Tibial artery (tissue), 4 donors: ENCODE data around the gene IGSF21.

Source experiments
- DNase-seq, 2 donors: peaks; one replicate each; pipeline ENCODE4 v3.0.0-alpha.2; 2019
- H3K27ac ChIP-seq, 2 donors: fragments of 200-600 bp; sonication (generic) in 1 of 2; 1 replicate in 1 of 2; 2 replicates in 1 of 2; pipeline ENCODE4 v1.5.1; 2018 to 2019; ENCODE audit warnings: mild to moderate bottlenecking in 1 of 2
- H3K27me3 ChIP-seq, 2 donors: fragments of 200-600 bp; sonication (generic) in 1 of 2; one replicate each; pipeline versions ENCODE4 v1.5.1 to v1.6.0; 2016 to 2019
- H3K36me3 ChIP-seq, 3 donors: fragments of 200-600 bp; sonication (generic) in 2 of 3; one replicate each; pipeline ENCODE4 v1.5.1; 2016 to 2019; ENCODE audit warnings: mild to moderate bottlenecking in 2 of 3
- H3K4me1 ChIP-seq, 4 donors: fragments of 200-600 bp; sonication (generic) in 2 of 4; 1 replicate in 3 of 4; 2 replicates in 1 of 4; pipeline ENCODE4 v1.5.1; 2016 to 2019
- H3K4me3 ChIP-seq, 2 donors: fragments of 200-600 bp; sonication (generic) in 1 of 2; 1 replicate in 1 of 2; 2 replicates in 1 of 2; pipeline ENCODE4 v1.5.1; 2018 to 2019; ENCODE audit warnings: mild to moderate bottlenecking in 2 of 2
- H3K9me3 ChIP-seq, 3 donors: fragments of 200-600 bp; sonication (generic) in 1 of 3; one replicate each; pipeline ENCODE4 v1.5.1; 2016 to 2019
- intact Hi-C: fragments of 100-400 bp; cut with DNase I; formaldehyde crosslinking; loops from one replicate; pipeline ENCODE4 v1.15.0; 2023; ENCODE audit warnings: low total_unique reads
- TF ChIP-seq, protein P1 (sequence below), 2 experiments: fragments of 200-600 bp in 1 of 2; fragments of 450-650 bp in 1 of 2; IDR thresholded peaks; one replicate each; pipeline ENCODE4 v1.5.1; 2017 to 2019; ENCODE audit warnings: antibody characterized with exemption in 2 of 2, mild to moderate bottlenecking in 1 of 2, moderate library complexity in 1 of 2

IGSF21 gene

DNA sequence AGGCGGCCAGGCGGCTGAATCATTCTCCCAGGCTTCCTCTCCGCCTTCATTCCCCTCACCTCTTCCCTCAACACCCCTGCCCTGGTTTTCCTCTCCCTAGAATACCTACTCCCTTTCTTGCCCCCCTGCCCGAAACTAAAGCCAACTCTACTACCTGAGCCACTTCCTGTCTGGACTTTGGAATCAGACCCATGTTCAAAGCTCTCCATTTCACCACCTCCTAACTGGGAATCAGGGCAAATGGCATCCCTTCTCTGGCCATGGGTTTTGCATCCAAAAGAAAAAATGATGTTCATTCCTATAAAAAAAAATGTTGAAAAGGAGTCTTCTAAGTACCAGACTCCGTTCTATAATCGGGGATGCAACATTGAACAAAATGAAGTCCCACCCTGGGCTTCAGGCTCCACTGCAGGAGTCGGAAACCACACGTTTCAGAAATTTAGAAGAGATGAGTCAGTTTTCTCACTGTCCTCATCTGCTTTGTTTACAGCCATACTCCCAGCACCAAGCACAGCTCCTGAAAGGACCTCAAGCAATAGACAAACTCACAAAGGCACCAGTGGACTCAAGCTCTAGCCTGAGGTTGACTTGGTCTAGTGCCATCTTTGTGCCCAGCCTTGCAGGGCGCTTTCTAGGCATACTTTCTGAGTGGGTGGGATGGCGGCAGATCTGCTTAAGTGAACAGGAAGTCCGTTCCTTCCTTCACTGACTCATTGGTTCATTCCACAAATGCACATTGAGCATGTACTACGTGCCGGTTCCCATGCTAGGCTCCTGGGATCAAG lies 176.2 kb downstream of the IGSF21 start:
- no peak overlapping the region for H3K27ac ChIP-seq
- peaks cover 0 to 83% of the 10 kb centered on the region in 2 donors for H3K27me3 ChIP-seq

DNA sequence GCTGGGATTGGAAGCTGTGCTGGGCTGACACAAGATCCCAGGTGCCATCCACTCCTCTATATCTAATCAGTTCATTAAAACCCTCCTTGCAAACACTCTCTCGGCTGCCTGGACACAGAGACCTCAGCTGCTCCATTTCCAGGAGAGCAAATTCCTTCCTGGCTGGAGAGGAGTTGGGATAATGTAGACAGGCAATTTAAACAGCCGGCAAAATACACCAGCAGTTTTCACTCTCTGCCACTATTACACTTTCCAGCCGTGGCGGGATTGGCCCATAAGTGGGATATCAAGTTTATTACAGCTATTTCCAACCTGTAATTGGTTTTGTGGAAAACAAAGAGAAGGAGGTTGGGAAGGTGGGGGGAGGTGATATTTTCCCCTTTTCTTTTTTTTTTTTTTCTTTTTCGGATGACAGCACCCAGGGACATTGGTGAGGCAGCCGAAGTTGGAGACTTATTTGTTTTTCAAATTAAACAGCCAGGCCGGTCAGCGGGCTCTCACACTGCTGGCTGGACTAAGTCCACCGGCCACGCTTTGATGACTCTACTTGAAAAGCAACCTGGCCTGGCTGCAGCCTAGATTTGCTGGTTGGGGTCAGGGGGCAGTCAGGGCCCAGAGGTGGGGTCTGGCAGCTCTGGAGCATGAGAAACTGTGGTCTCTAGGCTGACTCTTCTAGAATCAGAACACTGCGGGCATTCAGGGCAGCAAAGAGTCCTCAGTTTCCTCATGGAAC lies 177.4 kb downstream of the IGSF21 start:
- H3K4me1 ChIP-seq: no peaks in the 10 kb centered on the region
- TF ChIP-seq, protein P1, sequence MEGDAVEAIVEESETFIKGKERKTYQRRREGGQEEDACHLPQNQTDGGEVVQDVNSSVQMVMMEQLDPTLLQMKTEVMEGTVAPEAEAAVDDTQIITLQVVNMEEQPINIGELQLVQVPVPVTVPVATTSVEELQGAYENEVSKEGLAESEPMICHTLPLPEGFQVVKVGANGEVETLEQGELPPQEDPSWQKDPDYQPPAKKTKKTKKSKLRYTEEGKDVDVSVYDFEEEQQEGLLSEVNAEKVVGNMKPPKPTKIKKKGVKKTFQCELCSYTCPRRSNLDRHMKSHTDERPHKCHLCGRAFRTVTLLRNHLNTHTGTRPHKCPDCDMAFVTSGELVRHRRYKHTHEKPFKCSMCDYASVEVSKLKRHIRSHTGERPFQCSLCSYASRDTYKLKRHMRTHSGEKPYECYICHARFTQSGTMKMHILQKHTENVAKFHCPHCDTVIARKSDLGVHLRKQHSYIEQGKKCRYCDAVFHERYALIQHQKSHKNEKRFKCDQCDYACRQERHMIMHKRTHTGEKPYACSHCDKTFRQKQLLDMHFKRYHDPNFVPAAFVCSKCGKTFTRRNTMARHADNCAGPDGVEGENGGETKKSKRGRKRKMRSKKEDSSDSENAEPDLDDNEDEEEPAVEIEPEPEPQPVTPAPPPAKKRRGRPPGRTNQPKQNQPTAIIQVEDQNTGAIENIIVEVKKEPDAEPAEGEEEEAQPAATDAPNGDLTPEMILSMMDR (IDR thresholded peaks at IDR 0.05): no peak
- H3K27ac ChIP-seq: no peak overlapping the region
- DNase-seq: no peak
- intact Hi-C loops: no loop called here
- peaks cover 0 to 85% of the 10 kb centered on the region in 2 donors for H3K27me3 ChIP-seq
- H3K9me3 ChIP-seq: no peaks in the 10 kb centered on the region
- no peak overlapping the region for H3K4me3 ChIP-seq
- no peaks in the 10 kb centered on the region for H3K36me3 ChIP-seq

More for the DNA sequence above, 176.2 kb downstream of the IGSF21 start:
- intact Hi-C loops: no loop called here
- H3K36me3 ChIP-seq: no peaks in the 10 kb centered on the region
- H3K9me3 ChIP-seq: no peaks in the 10 kb centered on the region
- TF ChIP-seq, protein P1 (IDR thresholded peaks at IDR 0.05): no peak
- DNase-seq: no peak
- no peaks in the 10 kb centered on the region for H3K4me1 ChIP-seq
- H3K4me3 ChIP-seq: no peak overlapping the region

DNA sequence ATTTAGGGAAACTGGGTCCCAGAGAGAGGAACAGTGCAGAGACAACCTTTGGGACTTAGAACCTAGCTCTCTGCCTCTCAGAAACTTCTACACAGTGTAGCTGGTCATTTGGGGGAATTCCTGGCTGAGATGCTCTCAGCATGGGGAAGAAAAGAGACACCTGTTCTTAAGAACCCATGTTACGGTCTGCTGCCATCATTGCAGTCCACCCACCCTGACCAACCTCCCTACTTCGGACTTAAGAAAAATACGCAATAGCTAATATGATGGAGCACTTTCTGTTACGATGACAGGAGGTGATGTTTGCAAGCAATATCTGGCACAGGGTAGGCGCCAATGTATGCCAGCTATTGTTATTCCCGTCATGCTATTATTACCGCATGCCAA lies 177.9 kb downstream of the IGSF21 start:
- TF ChIP-seq, protein P1 (IDR thresholded peaks at IDR 0.05): no peak
- Histone ChIP-seq H3K27me3 (peaks cover 0 to 86% of the 10 kb centered on the region in 2 donors), H3K27ac (no peak overlapping the region), H3K4me1 (no peaks in the 10 kb centered on the region), H3K36me3 (no peaks in the 10 kb centered on the region), H3K9me3 (no peaks in the 10 kb centered on the region), H3K4me3 (no peak overlapping the region)
- intact Hi-C loops: no loop called here
- no peak for DNase-seq

DNA sequence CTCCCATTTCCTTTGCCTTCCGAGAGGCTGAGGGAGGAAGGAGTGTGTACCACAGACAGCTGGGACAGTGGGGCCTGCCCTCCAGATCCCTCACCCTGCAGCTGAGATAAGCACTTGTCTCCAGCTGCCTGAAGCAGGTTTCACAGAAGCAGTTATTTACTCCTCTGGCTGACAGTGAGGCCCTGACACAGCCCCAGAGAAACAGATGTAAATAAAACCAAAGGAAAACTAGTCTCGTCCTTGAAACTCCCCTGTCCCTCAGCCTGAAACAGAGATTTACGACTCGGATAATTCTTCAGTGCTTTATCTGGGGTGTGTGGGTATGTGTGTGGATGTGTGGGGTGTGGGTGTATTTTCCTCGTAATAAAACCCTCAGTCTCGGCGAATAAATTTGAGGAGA lies 181.1 kb downstream of the IGSF21 start:
- H3K4me3 ChIP-seq: no peak overlapping the region
- H3K9me3 ChIP-seq: no peaks in the 10 kb centered on the region
- H3K4me1 ChIP-seq: no peaks in the 10 kb centered on the region
- no peak for DNase-seq
- H3K36me3 ChIP-seq: no peaks in the 10 kb centered on the region
- intact Hi-C loops: no loop called here
- no peak overlapping the region for H3K27ac ChIP-seq
- TF ChIP-seq, protein P1 (IDR thresholded peaks at IDR 0.05): no peak
- H3K27me3 ChIP-seq: peaks cover 0 to 88% of the 10 kb centered on the region in 2 donors

DNA sequence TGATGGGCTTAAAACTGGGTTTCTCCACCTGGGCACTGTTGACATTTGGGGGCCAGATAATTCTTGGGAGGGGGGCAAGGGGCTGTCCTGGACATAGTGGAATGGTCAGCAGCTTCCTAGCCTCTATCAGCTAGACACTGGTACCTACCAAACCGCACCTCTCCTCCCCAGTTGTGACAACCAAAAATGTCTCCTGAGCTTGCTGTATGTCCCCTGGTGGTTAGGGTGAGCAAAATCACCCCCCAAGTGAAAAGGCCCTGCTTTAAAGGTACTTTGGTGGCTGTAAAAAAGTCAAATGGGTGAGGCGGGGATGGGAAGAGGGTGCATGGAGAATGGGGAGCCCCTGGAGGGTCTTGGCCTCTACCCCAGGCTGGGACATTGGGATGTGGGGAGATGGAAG lies 182.0 kb downstream of the IGSF21 start:
- DNase-seq: no peak
- no peaks in the 10 kb centered on the region for H3K9me3 ChIP-seq
- H3K27ac ChIP-seq: no peak overlapping the region
- H3K4me1 ChIP-seq: no peaks in the 10 kb centered on the region
- H3K27me3 ChIP-seq: peaks cover 0 to 88% of the 10 kb centered on the region in 2 donors
- no peaks in the 10 kb centered on the region for H3K36me3 ChIP-seq
- TF ChIP-seq, protein P1 (IDR thresholded peaks at IDR 0.05): no peak
- H3K4me3 ChIP-seq: no peak overlapping the region
- intact Hi-C loops: no loop called here
